Effector memory CD8-positive, alpha-beta T cell (primary cell): ENCODE measurements around the gene CREB5.

Experiments
- ATAC-seq: fragments of 150-1000 bp; cut with Tn5 transposase; replicated peaks from 2 replicates; pipeline ENCODE4 v1.10.0; 2021; ENCODE audit warnings: mild to moderate bottlenecking, moderate library complexity
- DNase-seq, 3 experiments: peaks; one replicate each; pipeline ENCODE4 v3.0.0; 2021
- H3K27ac Mint-ChIP-seq, 2 donors: one replicate each; pipeline ENCODE4 v1.8.0; 2022; ENCODE audit warnings: mild to moderate bottlenecking in 2 of 2, mixed read lengths in 2 of 2, moderate library complexity in 2 of 2
- H3K27me3 Mint-ChIP-seq, 2 donors: one replicate each; pipeline ENCODE4 v1.8.0; 2022; ENCODE audit warnings: mixed read lengths in 2 of 2
- H3K36me3 Mint-ChIP-seq: one replicate; pipeline ENCODE4 v1.8.0; 2022; ENCODE audit warnings: mild to moderate bottlenecking, moderate library complexity, mixed read lengths; ENCODE audit not compliant: insufficient read depth
- H3K4me1 Mint-ChIP-seq, 2 donors: one replicate each; pipeline ENCODE4 v1.8.0; 2022; ENCODE audit warnings: low read depth in 2 of 2, mixed read lengths in 2 of 2
- H3K4me3 Mint-ChIP-seq, 2 donors: one replicate each; pipeline ENCODE4 v1.8.0; 2022; ENCODE audit warnings: mild to moderate bottlenecking in 2 of 2, mixed read lengths in 2 of 2, moderate library complexity in 2 of 2
- H3K9me3 Mint-ChIP-seq, 2 donors: one replicate each; pipeline ENCODE4 v1.8.0; 2022; ENCODE audit warnings: mixed read lengths in 2 of 2

CREB5 gene

GRCh38 chr7:28565980-28566379 is 153.7 kb downstream of the CREB5 start:
- Mint-ChIP-seq H3K9me3 (no peaks in the 10 kb centered on the region), H3K4me3 (no peak overlapping the region), H3K36me3 (no peaks in the 10 kb centered on the region), H3K4me1 (no peaks in the 10 kb centered on the region), H3K27me3 (peaks cover 0 to 6% of the 10 kb centered on the region in 2 donors), H3K27ac (no peak overlapping the region)
- DNase-seq (no peak), ATAC-seq (no peak)

GRCh38 chr7:28570113-28570969 is 158.0 kb downstream of the CREB5 start:
- H3K27me3 Mint-ChIP-seq = peaks cover 10 to 15% of the 10 kb centered on the region in 2 donors
- no peaks in the 10 kb centered on the region for H3K4me1 Mint-ChIP-seq
- no peak overlapping the region for H3K4me3 Mint-ChIP-seq
- H3K27ac Mint-ChIP-seq = no peak overlapping the region
- no peak for ATAC-seq
- H3K9me3 Mint-ChIP-seq = peaks cover 0 to 1% of the 10 kb centered on the region in 2 donors
- DNase-seq = no peak
- H3K36me3 Mint-ChIP-seq = no peaks in the 10 kb centered on the region

- H3K27me3 Mint-ChIP-seq = peaks cover 10 to 20% of the 10 kb centered on the region in 2 donors
- H3K4me3 Mint-ChIP-seq = no peak overlapping the region
- H3K9me3 Mint-ChIP-seq = peaks cover 0 to 1% of the 10 kb centered on the region in 2 donors
- H3K4me1 Mint-ChIP-seq = no peaks in the 10 kb centered on the region
- ATAC-seq (no peak), DNase-seq (no peak)
- H3K27ac Mint-ChIP-seq = no peak overlapping the region
- no peaks in the 10 kb centered on the region for H3K36me3 Mint-ChIP-seq
Measured at GRCh38 chr7:28570970-28571288, 158.6 kb downstream of the CREB5 start.

- DNase-seq = no peak
- H3K27ac Mint-ChIP-seq = no peak overlapping the region
- no peak overlapping the region for H3K4me3 Mint-ChIP-seq
- peaks cover 10 to 20% of the 10 kb centered on the region in 2 donors for H3K27me3 Mint-ChIP-seq
- H3K9me3 Mint-ChIP-seq = peaks cover 0 to 1% of the 10 kb centered on the region in 2 donors
- H3K36me3 Mint-ChIP-seq = no peaks in the 10 kb centered on the region
- H3K4me1 Mint-ChIP-seq = no peaks in the 10 kb centered on the region
- ATAC-seq = no peak
Measured at GRCh38 chr7:28571405-28571804, 159.1 kb downstream of the CREB5 start.

- ATAC-seq (no peak), DNase-seq (no peak)
- no peak overlapping the region for H3K27ac Mint-ChIP-seq
- no peak overlapping the region for H3K4me3 Mint-ChIP-seq
- no peaks in the 10 kb centered on the region for H3K36me3 Mint-ChIP-seq
- peaks cover 10 to 20% of the 10 kb centered on the region in 2 donors for H3K27me3 Mint-ChIP-seq
- H3K9me3 Mint-ChIP-seq = peaks cover 0 to 1% of the 10 kb centered on the region in 2 donors
- no peaks in the 10 kb centered on the region for H3K4me1 Mint-ChIP-seq
Measured at GRCh38 chr7:28572321-28573058, 160.2 kb downstream of the CREB5 start.

- Mint-ChIP-seq H3K36me3 (no peaks in the 10 kb centered on the region), H3K4me1 (no peaks in the 10 kb centered on the region), H3K4me3 (no peak overlapping the region), H3K27ac (no peak overlapping the region), H3K27me3 (peaks cover 10 to 20% of the 10 kb centered on the region in 2 donors), H3K9me3 (peaks cover 0 to 1% of the 10 kb centered on the region in 2 donors)
- ATAC-seq = no peak
- no peak for DNase-seq
Measured at GRCh38 chr7:28573059-28573553, 160.8 kb downstream of the CREB5 start.

- Mint-ChIP-seq H3K9me3 (peaks cover 0 to 1% of the 10 kb centered on the region in 2 donors), H3K36me3 (no peaks in the 10 kb centered on the region), H3K4me3 (no peak overlapping the region), H3K27me3 (peaks cover 10 to 20% of the 10 kb centered on the region in 2 donors), H3K4me1 (no peaks in the 10 kb centered on the region), H3K27ac (no peak overlapping the region)
- ATAC-seq (no peak), DNase-seq (no peak)
Measured at GRCh38 chr7:28573651-28574301, 161.5 kb downstream of the CREB5 start.

GRCh38 chr7:28575241-28575643 is 162.9 kb downstream of the CREB5 start:
- peaks cover 0 to 1% of the 10 kb centered on the region in 2 donors for H3K9me3 Mint-ChIP-seq

GRCh38 chr7:28576656-28577055 is 164.3 kb downstream of the CREB5 start:
- Mint-ChIP-seq H3K4me1 (no peaks in the 10 kb centered on the region), H3K27me3 (peaks cover 10 to 20% of the 10 kb centered on the region in 2 donors), H3K9me3 (peaks cover 0 to 1% of the 10 kb centered on the region in 2 donors), H3K4me3 (no peak overlapping the region), H3K36me3 (no peaks in the 10 kb centered on the region), H3K27ac (no peak overlapping the region)
- ATAC-seq (no peak), DNase-seq (no peak)

More at GRCh38 chr7:28575241-28575643, 162.9 kb downstream of the CREB5 start:
- DNase-seq (no peak), ATAC-seq (no peak)
- H3K4me1 Mint-ChIP-seq = no peaks in the 10 kb centered on the region
- no peak overlapping the region for H3K4me3 Mint-ChIP-seq
- H3K27me3 Mint-ChIP-seq = peaks cover 10 to 20% of the 10 kb centered on the region in 2 donors
- H3K36me3 Mint-ChIP-seq = no peaks in the 10 kb centered on the region
- no peak overlapping the region for H3K27ac Mint-ChIP-seq

- Mint-ChIP-seq H3K27me3 (peaks cover 25 to 29% of the 10 kb centered on the region in 2 donors), H3K9me3 (no peaks in the 10 kb centered on the region), H3K4me1 (no peaks in the 10 kb centered on the region), H3K27ac (no peak overlapping the region), H3K36me3 (no peaks in the 10 kb centered on the region), H3K4me3 (no peak overlapping the region)
- no peak for DNase-seq
- ATAC-seq = no peak
Measured at GRCh38 chr7:28579571-28579970, 167.3 kb downstream of the CREB5 start.

GRCh38 chr7:28580665-28581064 is 168.3 kb downstream of the CREB5 start:
- no peaks in the 10 kb centered on the region for H3K36me3 Mint-ChIP-seq
- ATAC-seq = no peak
- H3K4me1 Mint-ChIP-seq = no peaks in the 10 kb centered on the region
- no peak overlapping the region for H3K4me3 Mint-ChIP-seq
- peaks cover 33 to 34% of the 10 kb centered on the region in 2 donors for H3K27me3 Mint-ChIP-seq
- no peak for DNase-seq
- no peaks in the 10 kb centered on the region for H3K9me3 Mint-ChIP-seq
- H3K27ac Mint-ChIP-seq = no peak overlapping the region

GRCh38 chr7:28581351-28581750 is 169.0 kb downstream of the CREB5 start:
- no peaks in the 10 kb centered on the region for H3K9me3 Mint-ChIP-seq
- no peaks in the 10 kb centered on the region for H3K36me3 Mint-ChIP-seq
- no peak for ATAC-seq
- no peak overlapping the region for H3K27ac Mint-ChIP-seq
- peaks cover 33 to 35% of the 10 kb centered on the region in 2 donors for H3K27me3 Mint-ChIP-seq
- no peak for DNase-seq
- no peaks in the 10 kb centered on the region for H3K4me1 Mint-ChIP-seq
- no peak overlapping the region for H3K4me3 Mint-ChIP-seq

GRCh38 chr7:28582226-28582625 is 169.9 kb downstream of the CREB5 start:
- H3K9me3 Mint-ChIP-seq = no peaks in the 10 kb centered on the region
- no peaks in the 10 kb centered on the region for H3K4me1 Mint-ChIP-seq
- no peak for DNase-seq
- no peak overlapping the region for H3K4me3 Mint-ChIP-seq
- no peak for ATAC-seq
- H3K27ac Mint-ChIP-seq = no peak overlapping the region
- H3K36me3 Mint-ChIP-seq = no peaks in the 10 kb centered on the region
- H3K27me3 Mint-ChIP-seq = peaks cover 33 to 41% of the 10 kb centered on the region in 2 donors
